WERI-Rb-1 (cell line): ENCODE measurements around the gene SORD.

Experiments
- DNase-seq: peaks from one replicate; pipeline ENCODE4 v3.0.0-alpha.2; 2020
- H3K27ac ChIP-seq: fragments of 250-450 bp; sonication (Bioruptor Pico); 2 replicates; pipeline ENCODE4 v1.5.1; 2020; ENCODE audit warnings: mild to moderate bottlenecking, moderate library complexity
- H3K27me3 ChIP-seq: fragments of 250-450 bp; sonication (Bioruptor Pico); 2 replicates; pipeline ENCODE4 v1.5.1; 2021; ENCODE audit warnings: mild to moderate bottlenecking, low read depth, moderate library complexity; ENCODE audit not compliant: insufficient read depth, severe bottlenecking
- H3K36me3 ChIP-seq: fragments of 250-450 bp; sonication (Bioruptor Pico); 2 replicates; pipeline ENCODE4 v1.5.1; 2020; ENCODE audit warnings: mild to moderate bottlenecking, moderate library complexity
- H3K4me3 ChIP-seq: 2 replicates; pipeline ENCODE4 v1.5.1; 2011; ENCODE audit warnings: low read depth, mild to moderate bottlenecking, control low read depth, low read length
- H3K9me3 ChIP-seq: fragments of 250-450 bp; sonication (Bioruptor Pico); 2 replicates; pipeline ENCODE4 v1.5.1; 2021; ENCODE audit warnings: mild to moderate bottlenecking, moderate library complexity; ENCODE audit not compliant: severe bottlenecking
- TF ChIP-seq, protein P1 (sequence below): IDR thresholded peaks from 2 replicates; pipeline ENCODE4 v1.5.1; 2011; ENCODE audit warnings: low read depth, mild to moderate bottlenecking, control low read depth, inconsistent platforms, low read length

The SORD gene

DNA sequence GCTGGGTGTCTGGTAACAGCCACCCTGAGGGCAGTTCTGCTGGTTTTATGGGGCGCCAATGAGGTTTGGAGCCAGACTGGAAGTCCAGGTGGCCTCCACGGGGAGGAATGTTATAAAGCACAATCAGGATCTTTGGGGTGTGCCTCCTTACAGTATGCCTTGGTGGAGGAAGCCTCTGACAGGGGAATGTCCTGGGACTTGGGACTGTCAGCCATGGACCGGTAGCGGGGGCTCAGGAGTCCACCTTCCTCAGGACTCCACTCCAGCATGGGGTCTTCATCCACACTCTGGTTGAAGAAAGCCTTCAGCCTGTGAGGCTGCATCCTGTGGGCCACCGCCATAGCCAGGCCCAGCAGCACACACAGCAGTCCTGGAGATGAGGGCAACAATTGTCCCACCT is 96.0 kb downstream of the SORD start:
- no peak for DNase-seq
- peaks cover 17% of the 10 kb centered on the region for H3K27me3 ChIP-seq
- no peak overlapping the region for H3K4me3 ChIP-seq
- TF ChIP-seq, protein P1, sequence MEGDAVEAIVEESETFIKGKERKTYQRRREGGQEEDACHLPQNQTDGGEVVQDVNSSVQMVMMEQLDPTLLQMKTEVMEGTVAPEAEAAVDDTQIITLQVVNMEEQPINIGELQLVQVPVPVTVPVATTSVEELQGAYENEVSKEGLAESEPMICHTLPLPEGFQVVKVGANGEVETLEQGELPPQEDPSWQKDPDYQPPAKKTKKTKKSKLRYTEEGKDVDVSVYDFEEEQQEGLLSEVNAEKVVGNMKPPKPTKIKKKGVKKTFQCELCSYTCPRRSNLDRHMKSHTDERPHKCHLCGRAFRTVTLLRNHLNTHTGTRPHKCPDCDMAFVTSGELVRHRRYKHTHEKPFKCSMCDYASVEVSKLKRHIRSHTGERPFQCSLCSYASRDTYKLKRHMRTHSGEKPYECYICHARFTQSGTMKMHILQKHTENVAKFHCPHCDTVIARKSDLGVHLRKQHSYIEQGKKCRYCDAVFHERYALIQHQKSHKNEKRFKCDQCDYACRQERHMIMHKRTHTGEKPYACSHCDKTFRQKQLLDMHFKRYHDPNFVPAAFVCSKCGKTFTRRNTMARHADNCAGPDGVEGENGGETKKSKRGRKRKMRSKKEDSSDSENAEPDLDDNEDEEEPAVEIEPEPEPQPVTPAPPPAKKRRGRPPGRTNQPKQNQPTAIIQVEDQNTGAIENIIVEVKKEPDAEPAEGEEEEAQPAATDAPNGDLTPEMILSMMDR: no peak
- no peaks in the 10 kb centered on the region for H3K9me3 ChIP-seq
- H3K27ac ChIP-seq: no peak overlapping the region
- no peaks in the 10 kb centered on the region for H3K36me3 ChIP-seq

DNA sequence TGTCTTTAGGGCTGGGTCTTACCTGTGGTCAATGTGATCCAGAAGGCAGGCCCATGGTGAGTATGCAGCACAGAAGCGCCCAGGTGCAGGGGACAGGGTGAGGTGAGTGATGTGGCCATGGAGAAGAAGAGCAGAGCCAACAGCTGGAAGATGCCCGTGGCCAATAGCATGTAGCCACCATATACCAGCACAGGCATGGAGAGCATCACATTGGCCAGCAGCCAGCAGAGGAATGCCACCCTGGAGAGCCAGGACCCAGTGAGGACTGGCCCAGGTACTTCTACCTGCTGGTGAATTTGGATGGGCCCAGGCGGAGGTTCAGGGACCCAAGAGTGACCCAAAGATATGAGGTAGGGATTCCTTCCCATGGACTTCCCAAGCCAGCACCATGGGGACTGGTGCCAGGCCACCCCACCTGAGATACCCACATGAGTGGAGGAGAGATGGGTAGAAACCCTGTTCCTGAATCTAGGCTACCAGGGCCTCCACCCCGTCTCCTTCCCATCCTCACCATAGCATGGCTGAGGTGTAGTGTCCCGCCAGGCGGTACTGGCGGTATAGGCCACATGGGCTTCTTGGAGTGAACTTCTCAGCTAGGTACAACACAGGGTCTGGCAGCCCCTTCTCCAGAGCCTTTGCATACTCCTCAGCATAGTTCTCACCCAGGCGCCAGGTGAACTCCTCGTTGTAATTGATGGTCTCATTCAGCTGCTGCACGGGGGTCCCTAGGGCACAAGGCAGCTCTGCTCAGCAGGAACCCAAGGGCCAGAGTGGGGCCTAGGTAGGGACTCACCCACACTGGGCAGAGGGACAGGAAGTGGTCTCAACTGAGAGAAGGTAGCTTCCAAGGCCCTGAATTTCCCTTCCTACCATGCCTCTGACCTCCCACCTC is 97.3 kb downstream of the SORD start:
- TF ChIP-seq, protein P1: no peak
- H3K27me3 ChIP-seq: peaks cover 3% of the 10 kb centered on the region

DNA sequence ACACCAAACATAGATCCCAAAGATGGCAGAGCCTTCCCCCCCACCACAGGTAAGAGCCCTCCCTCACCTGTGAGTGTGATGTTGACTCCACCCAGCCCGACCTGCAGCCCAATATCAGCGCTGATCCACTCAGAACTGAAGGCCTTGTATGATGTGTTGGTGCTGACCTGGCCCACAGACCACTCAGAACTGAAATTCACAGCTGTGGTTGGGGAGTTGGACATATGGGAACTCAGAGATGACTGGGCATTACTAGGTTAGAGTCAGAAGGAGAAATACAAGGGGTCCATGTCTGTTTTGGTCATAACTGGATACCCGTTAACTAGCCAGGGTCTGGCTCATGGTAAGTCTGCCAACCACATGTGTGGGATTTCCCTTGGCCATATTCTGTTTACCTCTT is 98.0 kb downstream of the SORD start:
- TF ChIP-seq, protein P1: no peak
- Histone ChIP-seq H3K4me3 (no peak overlapping the region), H3K27me3 (no peaks in the 10 kb centered on the region), H3K36me3 (no peaks in the 10 kb centered on the region), H3K9me3 (no peaks in the 10 kb centered on the region), H3K27ac (no peak overlapping the region)
- DNase-seq: no peak

More for the DNA sequence above, 97.3 kb downstream of the SORD start:
- no peaks in the 10 kb centered on the region for H3K36me3 ChIP-seq
- H3K4me3 ChIP-seq: no peak overlapping the region
- no peak overlapping the region for H3K27ac ChIP-seq
- no peaks in the 10 kb centered on the region for H3K9me3 ChIP-seq
- no peak for DNase-seq

DNA sequence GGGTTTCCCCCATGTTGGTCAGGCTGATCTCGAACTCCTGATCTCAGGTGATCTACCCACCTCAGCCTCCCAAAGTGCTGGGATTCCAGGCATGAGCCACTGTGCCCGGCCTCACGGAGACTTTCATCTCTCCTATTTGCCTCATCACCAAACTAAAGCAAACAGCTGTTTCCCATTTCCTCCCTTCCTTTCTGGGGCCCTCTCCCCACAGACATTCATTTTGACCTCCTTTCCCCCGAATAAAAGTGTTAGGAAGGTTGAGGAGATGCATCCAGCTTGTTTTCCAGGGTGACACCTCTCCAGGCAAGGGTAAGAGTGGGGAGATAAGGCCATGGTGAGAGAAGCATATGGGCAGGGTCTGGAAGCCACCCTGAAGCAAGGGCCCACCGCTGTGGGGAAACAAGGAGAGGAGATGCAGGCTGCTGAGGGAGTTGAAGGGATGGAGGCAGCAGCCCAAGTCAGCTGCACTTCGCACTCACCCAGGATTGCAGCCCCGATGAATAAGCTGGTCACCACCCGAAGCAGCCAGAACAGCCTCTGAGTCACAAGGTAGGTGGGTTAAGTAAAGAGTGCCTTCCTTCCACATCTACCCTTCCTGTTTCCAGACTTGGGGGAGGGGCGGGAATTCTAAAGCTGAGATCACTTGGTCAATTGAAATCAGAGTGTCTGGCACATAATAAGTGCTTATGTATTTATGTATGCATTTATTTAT is 98.9 kb downstream of the SORD start:
- TF ChIP-seq, protein P1: no peak
- Histone ChIP-seq H3K36me3 (no peaks in the 10 kb centered on the region), H3K4me3 (no peak overlapping the region), H3K27ac (no peak overlapping the region), H3K27me3 (no peaks in the 10 kb centered on the region), H3K9me3 (no peaks in the 10 kb centered on the region)
- no peak for DNase-seq

DNA sequence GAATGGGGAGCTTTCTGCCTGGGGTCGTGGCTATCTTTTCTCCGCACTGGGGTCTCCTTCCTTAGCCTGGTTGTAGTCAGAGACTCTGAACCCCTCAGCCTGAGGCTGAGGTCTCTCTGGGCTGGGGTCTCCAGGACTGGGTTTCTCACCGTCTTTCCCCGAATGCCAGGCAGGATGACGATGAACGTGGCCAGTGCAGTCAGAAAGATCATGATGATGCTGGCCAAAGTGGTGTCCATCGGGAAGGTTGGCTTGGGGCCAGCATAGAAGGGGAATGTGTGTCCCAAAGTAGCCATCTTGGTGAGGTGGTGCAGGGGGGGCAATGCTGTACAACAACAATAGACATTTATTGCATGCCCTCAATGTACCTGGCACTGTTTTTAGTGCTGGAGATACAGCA is 99.7 kb downstream of the SORD start:
- DNase-seq: no peak
- H3K9me3 ChIP-seq: no peaks in the 10 kb centered on the region
- no peak overlapping the region for H3K27ac ChIP-seq
- H3K36me3 ChIP-seq: no peaks in the 10 kb centered on the region
- H3K4me3 ChIP-seq: no peak overlapping the region
- TF ChIP-seq, protein P1: no peak
- H3K27me3 ChIP-seq: no peaks in the 10 kb centered on the region
